Astrocyte of the spinal cord (primary cell): Measurements from ENCODE around the gene MGAT3.
A peak's percentile ranks its signal among the peaks of the same experiment; 100 is the strongest.

Source experiments
- DNase-seq: peaks from one replicate; pipeline ENCODE4 v3.0.0; 2011; ENCODE audit warnings: low read depth, low spot score
- H3K4me3 ChIP-seq: 2 replicates; pipeline ENCODE4 v1.5.1; 2011; ENCODE audit warnings: low read depth, mild to moderate bottlenecking, low read length, moderate library complexity
- in situ Hi-C: cut with HindIII; loops from 2 replicates; pipeline ENCODE4 v1.10.0; 2017; ENCODE audit warnings: low sequenced_read_pairs
- TF ChIP-seq, protein P1 (sequence below): IDR thresholded peaks from 2 replicates; pipeline ENCODE4 v1.5.1; 2012; ENCODE audit warnings: low read depth, mild to moderate bottlenecking, low read length, inconsistent platforms

Gene MGAT3

DNA sequence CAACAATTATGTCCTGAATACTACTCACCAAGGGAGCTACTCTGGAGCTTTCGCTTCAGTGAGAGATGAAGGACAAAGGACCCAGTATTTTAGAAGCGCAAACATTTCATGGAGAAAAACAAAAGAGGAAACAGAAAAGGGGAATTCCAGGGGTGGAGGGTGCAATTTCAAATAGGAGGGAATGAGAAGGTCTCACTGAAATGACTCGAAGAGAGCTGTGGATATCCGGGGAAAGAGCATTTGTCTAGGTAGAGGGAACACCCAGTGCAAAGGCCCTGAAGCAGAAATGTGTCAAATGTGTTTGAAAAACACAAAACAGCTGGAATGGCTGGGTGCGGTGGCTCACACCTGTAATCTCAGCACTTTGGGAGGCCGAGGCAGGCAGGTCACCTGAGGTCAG, 73.3 kb downstream of the MGAT3 start:
- TF ChIP-seq, protein P1, sequence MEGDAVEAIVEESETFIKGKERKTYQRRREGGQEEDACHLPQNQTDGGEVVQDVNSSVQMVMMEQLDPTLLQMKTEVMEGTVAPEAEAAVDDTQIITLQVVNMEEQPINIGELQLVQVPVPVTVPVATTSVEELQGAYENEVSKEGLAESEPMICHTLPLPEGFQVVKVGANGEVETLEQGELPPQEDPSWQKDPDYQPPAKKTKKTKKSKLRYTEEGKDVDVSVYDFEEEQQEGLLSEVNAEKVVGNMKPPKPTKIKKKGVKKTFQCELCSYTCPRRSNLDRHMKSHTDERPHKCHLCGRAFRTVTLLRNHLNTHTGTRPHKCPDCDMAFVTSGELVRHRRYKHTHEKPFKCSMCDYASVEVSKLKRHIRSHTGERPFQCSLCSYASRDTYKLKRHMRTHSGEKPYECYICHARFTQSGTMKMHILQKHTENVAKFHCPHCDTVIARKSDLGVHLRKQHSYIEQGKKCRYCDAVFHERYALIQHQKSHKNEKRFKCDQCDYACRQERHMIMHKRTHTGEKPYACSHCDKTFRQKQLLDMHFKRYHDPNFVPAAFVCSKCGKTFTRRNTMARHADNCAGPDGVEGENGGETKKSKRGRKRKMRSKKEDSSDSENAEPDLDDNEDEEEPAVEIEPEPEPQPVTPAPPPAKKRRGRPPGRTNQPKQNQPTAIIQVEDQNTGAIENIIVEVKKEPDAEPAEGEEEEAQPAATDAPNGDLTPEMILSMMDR = no peak

DNA sequence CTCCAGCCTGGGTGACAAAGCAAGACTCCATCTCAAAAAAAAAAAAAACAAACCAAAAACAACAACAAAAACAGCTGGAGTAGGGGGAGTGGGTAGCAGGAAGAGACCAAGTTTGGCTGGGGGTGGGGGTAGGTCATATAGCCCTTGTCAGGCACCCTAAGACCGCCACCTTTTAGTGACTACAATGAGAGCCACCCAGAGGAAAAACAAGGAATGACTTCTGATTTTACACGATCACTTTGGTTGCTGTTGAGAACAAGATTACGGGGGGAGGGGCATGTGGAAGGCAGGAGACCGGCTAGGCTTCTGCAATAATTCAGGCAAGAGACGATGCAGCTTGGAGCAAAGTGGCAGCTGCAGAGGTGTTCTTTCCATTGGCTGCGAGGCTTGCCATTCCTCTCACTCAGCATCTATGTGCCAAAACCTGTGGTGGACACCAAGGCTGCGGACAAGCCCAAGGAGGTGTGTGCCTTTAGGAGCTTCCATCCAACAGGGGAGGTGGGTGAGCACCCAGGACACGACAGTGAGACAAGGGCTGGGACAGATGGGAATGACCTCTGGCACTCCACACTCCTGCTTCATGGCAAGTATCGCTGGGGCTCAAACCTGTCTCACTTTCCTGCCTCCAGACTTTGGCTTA, 74.0 kb downstream of the MGAT3 start:
- TF ChIP-seq, protein P1 = peak; percentile 28
- peak; percentile 36 for DNase-seq
- no peak overlapping the region for H3K4me3 ChIP-seq
- in situ Hi-C loops = no loop called here

More for the DNA sequence above, 73.3 kb downstream of the MGAT3 start:
- H3K4me3 ChIP-seq = no peak overlapping the region
- no peak for DNase-seq
- in situ Hi-C loops = no loop called here

DNA sequence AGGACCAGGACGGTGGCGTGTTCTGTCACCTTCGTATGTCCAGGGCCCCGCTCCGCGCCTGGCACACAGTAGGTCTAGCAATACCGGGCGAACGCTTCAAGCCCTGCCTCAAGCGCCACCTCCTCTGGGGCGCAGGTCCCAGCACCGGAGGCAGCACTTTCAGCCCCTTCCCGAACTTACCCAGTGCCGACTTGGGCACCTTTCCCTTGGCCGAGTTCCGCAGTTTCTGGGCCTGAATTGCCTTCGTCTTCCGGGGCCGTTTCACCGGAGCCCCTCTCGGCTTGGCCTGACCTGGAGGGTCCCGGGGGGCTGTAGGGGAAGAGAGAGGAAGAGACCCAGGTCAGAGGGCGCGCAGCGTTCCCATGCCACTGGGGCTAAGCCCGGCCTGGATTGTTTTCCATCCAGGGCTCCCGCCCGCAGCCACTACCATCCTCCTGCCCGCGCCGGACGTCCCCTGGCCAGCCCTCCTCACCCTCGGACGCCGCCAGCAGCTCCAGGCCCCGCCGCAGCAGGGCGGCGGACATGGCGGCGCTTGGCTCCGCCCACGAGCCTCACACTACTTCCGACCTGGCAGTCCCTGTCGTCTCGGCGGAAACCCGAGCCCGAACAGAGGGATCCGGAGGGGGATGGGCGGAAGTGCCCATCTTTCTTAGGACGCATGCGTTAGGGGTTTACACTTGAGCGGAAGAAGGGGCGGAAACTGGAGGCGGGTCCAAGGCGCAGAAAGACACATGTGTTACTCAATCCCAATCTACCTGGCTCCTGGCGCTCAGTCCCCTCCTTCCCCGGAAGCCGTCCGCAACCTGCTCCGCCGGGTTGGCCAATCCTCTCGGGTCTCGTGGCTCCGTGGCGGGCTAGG, 75.6 kb downstream of the MGAT3 start, which contains the start of gene RPS19BP1:
Gene RPS19BP1 (minus strand): TSS at position 534 of the 859 bp plus-strand sequence. CDS start 10 bp downstream, at position 524.
- in situ Hi-C loops = no loop called here
- peak; percentile 100 for DNase-seq
- TF ChIP-seq, protein P1 = no peak
- peak within 1 kb of the TSS; percentile 76 for H3K4me3 ChIP-seq

- TF ChIP-seq, protein P1 = no peak
- DNase-seq = no peak
- in situ Hi-C loops = no loop called here
- H3K4me3 ChIP-seq = no peak overlapping the region
Measured at GRCh38 chr22:39534092-39534506, 77.3 kb downstream of the MGAT3 start.

DNA sequence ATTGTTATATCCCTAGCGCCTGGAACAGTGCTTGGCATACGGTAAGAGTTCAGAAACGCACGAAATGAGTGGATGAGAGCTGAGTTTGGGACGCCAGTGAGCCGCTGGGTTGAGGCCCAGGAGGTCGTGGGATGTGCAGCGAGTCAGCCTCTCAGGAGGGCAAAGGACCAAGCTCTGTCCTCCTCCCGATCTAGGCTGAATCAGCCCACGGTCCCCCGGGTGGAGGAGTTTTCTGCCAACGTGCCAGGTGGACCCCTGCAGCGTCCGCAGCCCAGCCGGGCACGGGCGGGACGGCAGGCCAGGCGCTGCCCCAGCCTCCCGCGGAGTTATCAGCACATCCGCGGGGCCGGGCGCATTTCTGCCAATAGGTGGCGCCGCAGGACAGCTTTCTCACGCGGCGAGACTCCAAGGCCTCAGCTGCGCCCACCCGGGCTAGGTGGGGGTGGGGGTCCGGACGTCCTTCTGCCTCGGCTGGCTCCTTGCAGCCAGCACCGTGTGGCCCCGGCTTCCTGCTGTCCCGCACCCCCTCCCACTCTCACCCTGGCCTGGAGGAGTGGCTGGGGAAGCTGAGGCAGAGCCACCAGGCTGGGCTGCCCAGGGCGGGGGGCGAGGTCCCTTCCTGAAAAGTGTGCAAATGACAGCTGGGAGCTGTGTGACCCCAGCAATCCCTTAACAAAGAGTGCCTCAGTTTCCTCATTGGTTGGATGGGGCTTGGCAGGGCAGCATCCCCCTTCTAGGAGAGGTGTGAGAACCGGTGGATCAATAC, 78.0 kb downstream of the MGAT3 start:
- in situ Hi-C loops = no loop called here
- H3K4me3 ChIP-seq = no peak overlapping the region
- peak; percentile 64 for DNase-seq
- TF ChIP-seq, protein P1 = peak; percentile 83

GRCh38 chr22:39535357-39535725, 78.5 kb downstream of the MGAT3 start:
- TF ChIP-seq, protein P1 = no peak
- no peak for DNase-seq
- in situ Hi-C loops = no loop called here
- no peak overlapping the region for H3K4me3 ChIP-seq
